Tibial artery (tissue), 4 donors: ENCODE data around the gene DTX3L.

Experiments
- DNase-seq, 2 donors: peaks; one replicate each; pipeline ENCODE4 v3.0.0-alpha.2; 2019
- H3K27ac ChIP-seq, 2 donors: fragments of 200-600 bp; sonication (generic) in 1 of 2; 1 replicate in 1 of 2; 2 replicates in 1 of 2; pipeline ENCODE4 v1.5.1; 2018 to 2019; ENCODE audit warnings: mild to moderate bottlenecking in 1 of 2
- H3K27me3 ChIP-seq, 2 donors: fragments of 200-600 bp; sonication (generic) in 1 of 2; one replicate each; pipeline versions ENCODE4 v1.5.1 to v1.6.0; 2016 to 2019
- H3K36me3 ChIP-seq, 3 donors: fragments of 200-600 bp; sonication (generic) in 2 of 3; one replicate each; pipeline ENCODE4 v1.5.1; 2016 to 2019; ENCODE audit warnings: mild to moderate bottlenecking in 2 of 3
- H3K4me1 ChIP-seq, 4 donors: fragments of 200-600 bp; sonication (generic) in 2 of 4; 1 replicate in 3 of 4; 2 replicates in 1 of 4; pipeline ENCODE4 v1.5.1; 2016 to 2019
- H3K4me3 ChIP-seq, 2 donors: fragments of 200-600 bp; sonication (generic) in 1 of 2; 1 replicate in 1 of 2; 2 replicates in 1 of 2; pipeline ENCODE4 v1.5.1; 2018 to 2019; ENCODE audit warnings: mild to moderate bottlenecking in 2 of 2
- H3K9me3 ChIP-seq, 3 donors: fragments of 200-600 bp; sonication (generic) in 1 of 3; one replicate each; pipeline ENCODE4 v1.5.1; 2016 to 2019
- intact Hi-C: fragments of 100-400 bp; cut with DNase I; formaldehyde crosslinking; loops from one replicate; pipeline ENCODE4 v1.15.0; 2023; ENCODE audit warnings: low total_unique reads
- TF ChIP-seq, protein P1 (sequence below), 2 experiments: fragments of 200-600 bp in 1 of 2; fragments of 450-650 bp in 1 of 2; IDR thresholded peaks; one replicate each; pipeline ENCODE4 v1.5.1; 2017 to 2019; ENCODE audit warnings: antibody characterized with exemption in 2 of 2, mild to moderate bottlenecking in 1 of 2, moderate library complexity in 1 of 2

The DTX3L gene

DNA sequence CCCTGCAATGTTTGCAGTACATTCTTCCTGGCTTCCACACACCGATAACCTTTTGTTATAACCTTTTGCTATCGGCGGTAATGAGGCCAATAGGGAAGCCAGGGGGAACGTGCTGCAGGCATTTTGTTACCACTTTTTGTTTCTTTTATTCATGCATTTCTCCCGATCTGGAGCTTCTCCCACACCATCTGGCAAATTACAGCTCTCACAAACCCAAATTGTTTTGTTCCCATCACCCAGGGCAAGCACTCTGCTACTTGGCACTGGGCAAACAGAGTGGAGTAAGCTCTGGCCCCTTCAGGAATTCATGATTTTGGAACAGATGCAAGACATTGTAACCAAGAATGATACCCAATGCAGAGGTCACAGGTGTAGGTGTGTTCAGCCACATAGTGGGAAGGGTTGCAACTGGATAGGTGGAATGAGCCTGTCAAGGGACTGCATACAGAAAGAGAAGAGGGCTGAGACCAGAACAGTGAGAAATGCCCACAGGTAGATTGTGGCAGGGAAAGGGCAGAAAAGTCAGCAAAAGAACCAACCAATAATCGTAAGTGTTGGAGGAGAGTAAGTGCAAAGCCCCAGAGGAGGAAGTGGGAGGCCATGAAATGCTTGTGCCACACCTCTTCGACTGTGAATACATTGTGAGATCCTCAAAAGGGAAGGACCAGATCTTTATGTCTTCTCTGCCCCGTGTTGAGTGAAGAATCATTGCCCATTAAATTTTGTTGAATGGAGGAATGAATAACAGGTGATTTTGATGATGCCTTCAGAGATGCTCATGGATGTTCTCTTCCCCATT, 59.1 kb downstream of the DTX3L start:
- no peak for DNase-seq
- H3K27me3 ChIP-seq: peaks cover 0 to 3% of the 10 kb centered on the region in 2 donors

More for the DNA sequence above, 59.1 kb downstream of the DTX3L start:
- TF ChIP-seq, protein P1, sequence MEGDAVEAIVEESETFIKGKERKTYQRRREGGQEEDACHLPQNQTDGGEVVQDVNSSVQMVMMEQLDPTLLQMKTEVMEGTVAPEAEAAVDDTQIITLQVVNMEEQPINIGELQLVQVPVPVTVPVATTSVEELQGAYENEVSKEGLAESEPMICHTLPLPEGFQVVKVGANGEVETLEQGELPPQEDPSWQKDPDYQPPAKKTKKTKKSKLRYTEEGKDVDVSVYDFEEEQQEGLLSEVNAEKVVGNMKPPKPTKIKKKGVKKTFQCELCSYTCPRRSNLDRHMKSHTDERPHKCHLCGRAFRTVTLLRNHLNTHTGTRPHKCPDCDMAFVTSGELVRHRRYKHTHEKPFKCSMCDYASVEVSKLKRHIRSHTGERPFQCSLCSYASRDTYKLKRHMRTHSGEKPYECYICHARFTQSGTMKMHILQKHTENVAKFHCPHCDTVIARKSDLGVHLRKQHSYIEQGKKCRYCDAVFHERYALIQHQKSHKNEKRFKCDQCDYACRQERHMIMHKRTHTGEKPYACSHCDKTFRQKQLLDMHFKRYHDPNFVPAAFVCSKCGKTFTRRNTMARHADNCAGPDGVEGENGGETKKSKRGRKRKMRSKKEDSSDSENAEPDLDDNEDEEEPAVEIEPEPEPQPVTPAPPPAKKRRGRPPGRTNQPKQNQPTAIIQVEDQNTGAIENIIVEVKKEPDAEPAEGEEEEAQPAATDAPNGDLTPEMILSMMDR (IDR thresholded peaks at IDR 0.05): no peak
- no peak overlapping the region for H3K27ac ChIP-seq
- intact Hi-C loops: no loop called here
- H3K4me3 ChIP-seq: no peak overlapping the region
- H3K9me3 ChIP-seq: no peaks in the 10 kb centered on the region
- H3K4me1 ChIP-seq: no peaks in the 10 kb centered on the region
- H3K36me3 ChIP-seq: no peaks in the 10 kb centered on the region
